SIG-M5 treated with dmso at 0.1 percent for 504 hours (cell line): ENCODE results near the gene CLEC2L.

Source experiments
- DNase-seq: peaks from one replicate; lab custom pipeline; 2025; ENCODE audit not compliant: unreplicated experiment; lab: John Stamatoyannopoulos, UW

Gene CLEC2L

DNA sequence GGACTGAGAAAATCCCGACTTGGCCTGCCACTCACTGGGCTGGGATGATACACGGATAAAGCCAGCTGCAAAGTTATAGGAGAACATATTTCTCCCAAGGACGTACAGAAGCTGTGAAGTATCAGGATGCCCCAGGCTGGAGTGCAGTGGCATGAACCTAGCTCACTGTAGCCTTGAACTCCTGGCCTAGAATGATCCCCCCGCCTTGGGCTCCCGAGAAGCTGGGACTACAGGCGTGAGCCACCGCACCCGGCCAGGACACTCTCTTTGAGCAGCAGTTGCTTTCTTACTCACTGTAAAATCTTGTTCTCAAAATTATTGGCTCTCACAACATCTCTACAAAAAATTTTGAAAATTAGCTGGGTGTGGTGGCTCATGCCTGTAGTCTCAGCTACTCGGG, 50.4 kb downstream of the CLEC2L start:
- DNase-seq = no peak

DNA sequence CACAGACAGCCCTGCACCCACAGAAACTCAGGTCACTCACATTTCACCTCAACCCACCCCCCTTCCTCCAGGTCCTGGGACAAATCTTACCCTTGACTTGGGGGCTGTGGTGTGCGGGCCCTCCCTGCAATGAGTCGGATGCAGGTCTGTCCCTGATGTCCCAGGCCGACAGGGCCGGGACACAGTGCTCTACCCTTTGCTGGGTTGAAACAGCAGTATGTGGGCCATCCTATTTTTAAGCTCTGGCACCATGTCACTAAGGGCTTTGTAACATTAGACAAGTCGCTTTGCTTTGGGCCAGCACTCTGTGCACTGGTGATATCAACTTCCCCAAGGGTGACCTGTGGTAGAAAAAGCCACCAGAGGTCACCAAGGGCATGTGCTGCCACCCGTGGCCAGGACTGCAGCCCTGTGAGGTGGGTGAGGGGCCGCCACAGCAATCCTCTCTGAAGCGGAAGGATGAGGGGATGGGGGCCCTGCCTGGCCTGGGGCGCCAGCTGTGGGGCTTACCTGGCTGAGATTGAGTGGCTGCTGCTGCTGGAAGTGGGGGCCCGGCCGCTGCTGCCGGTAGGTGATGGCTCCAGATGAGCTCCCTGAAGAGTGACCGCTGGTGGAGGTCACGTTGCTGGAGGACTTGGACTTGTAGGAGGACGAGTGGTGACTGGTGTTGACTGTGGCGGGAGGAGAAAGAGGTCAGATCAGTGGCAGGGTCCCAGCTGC, 51.3 kb downstream of the CLEC2L start:
- no peak for DNase-seq

GRCh38 chr7:139575338-139575680, 51.8 kb downstream of the CLEC2L start:
- DNase-seq = no peak

GRCh38 chr7:139576179-139576973, 52.9 kb downstream of the CLEC2L start:
- DNase-seq = no peak

DNA sequence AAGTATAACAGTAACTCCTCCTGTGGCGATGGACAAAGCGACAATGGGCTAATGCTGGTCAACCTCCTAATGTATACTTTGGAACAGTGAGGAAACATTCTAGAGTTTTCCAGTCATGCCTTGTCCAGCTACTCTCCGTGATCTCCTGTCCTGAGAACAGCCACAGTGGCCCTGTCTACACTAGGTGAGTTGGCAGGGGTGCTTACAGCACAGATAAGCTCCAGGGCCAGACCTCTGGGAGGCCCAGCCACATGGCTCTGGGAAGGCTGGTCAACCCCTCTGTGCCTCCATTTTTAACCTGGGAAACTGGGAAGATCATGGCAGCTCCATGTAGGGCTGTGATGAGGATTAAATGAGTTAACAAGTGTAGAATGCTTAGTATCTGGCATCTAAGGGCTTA, 57.0 kb downstream of the CLEC2L start:
- no peak for DNase-seq

DNA sequence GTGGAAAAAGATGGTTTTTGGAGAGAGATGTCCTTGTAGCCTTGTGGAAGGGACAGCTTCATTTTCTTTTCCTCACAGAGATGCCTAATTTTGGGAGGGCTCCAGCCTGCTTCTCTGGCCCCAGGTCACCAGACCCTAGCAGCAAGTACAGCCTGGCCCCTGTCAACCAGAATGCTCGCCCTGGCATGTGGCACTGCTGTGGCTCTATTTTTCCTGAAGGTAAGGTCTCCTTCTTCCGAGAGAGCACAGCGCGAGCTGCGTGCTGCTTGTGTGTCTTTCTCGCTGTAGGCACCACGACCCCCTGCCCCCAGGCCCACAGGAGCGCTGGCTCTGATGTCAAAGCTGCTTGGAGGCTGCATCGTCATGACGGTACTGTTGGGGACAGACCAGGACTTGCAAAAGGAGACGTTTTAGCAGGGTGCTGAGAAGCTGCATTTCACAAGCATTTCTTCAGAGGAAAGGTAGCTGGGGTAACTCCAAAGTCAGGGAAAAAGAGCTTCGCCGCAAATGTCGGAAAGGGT, 58.7 kb downstream of the CLEC2L start:
- no peak for DNase-seq

GRCh38 chr7:139582671-139583155, 59.2 kb downstream of the CLEC2L start:
- DNase-seq = no peak

- DNase-seq = no peak
Observed at GRCh38 chr7:139583826-139584553, 60.5 kb downstream of the CLEC2L start.

- DNase-seq = no peak
Observed at GRCh38 chr7:139585042-139585441, 61.6 kb downstream of the CLEC2L start.

- DNase-seq = no peak
Observed at GRCh38 chr7:139586286-139586685, 62.8 kb downstream of the CLEC2L start.

DNA sequence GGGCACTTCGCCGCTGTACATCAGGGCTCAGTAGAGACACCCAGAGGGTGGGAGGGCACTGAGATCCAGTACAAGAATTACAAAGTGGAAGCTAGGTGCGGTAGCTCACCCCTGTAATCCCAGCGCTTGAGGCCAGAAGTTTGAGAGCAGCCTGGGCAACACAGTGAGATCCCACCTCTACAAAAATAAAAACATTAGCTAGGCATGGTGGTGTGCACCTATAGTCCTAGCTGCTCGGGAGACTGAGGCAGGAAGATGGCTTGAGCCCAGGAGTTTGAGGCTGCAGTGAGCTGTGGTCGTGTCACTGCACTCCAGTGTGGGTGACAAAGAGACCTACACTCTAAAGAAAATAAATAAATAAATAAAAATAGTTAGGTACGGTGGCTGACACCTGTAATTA, 64.0 kb downstream of the CLEC2L start:
- DNase-seq = no peak

DNA sequence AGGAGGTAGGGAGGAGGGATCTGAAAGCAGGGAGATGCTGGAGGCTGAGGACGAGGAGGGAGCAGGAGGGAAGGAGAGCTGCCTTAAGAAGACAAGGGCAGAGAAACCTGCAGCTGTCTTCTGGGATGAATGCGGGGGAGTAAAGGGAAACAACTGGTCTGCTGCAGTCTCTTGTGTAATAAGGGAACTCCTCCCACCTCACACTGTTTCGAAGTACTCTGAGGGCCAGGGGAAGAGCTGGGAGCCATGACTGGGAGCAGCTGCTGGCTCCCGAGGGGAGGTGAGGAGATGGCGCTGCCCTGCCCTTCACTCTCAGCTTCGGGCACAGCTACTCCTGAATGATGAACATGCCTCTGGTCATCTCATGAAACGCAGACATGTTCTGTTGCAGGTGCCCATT, 65.1 kb downstream of the CLEC2L start:
- DNase-seq = peak; percentile 87

GRCh38 chr7:139589474-139589873, 66.0 kb downstream of the CLEC2L start:
- DNase-seq = no peak

- no peak for DNase-seq
Observed at GRCh38 chr7:139591550-139592195, 68.2 kb downstream of the CLEC2L start.

GRCh38 chr7:139592801-139593461, 69.4 kb downstream of the CLEC2L start:
- DNase-seq = no peak

GRCh38 chr7:139594090-139594489, 70.6 kb downstream of the CLEC2L start:
- DNase-seq = no peak
